ENCODE data around the gene RAVER1.

DNA sequence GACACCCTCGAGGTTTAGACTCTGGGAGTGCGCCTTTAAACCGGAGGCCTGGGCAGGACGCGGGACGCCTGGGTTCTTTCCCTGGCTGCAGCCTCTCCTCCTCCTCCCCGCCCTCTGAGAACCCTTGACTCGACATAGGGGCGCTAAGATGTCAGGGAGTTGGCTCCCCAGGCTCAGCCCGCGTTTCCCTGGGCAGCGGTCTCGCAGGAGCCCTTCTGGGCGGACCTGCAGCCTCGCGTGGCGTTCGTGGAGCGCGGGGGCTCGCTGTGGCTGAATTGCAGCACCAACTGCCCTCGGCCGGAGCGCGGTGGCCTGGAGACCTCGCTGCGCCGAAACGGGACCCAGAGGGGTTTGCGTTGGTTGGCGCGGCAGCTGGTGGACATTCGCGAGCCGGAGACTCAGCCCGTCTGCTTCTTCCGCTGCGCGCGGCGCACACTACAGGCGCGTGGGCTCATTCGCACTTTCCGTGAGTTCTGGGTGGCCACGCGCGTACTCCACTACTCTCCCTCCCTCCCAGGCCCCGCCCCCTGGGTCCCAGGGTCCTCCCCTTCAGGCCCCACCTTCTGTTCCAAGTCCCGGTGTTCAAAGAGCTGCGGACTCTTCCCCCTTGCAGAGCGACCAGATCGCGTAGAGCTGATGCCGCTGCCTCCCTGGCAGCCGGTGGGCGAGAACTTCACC is 42.3 kb downstream of the RAVER1 start:
- TF ChIP-seq TAF1 (IDR thresholded peaks at IDR 0.05; ENCODE audit: low read depth, low read length) (no peak), POLR2A (IDR thresholded peaks at IDR 0.05; ENCODE audit: low read depth, low read length) (no peak), POLR2AphosphoS5 (IDR thresholded peaks at IDR 0.05; ENCODE audit: low read depth, low read length) (no peak), SPI1 (IDR thresholded peaks at IDR 0.05; ENCODE audit: low read depth, low read length) (no peak), PAX5 (IDR thresholded peaks at IDR 0.05; ENCODE audit: insufficient read depth, low read length, severe bottlenecking) (no peak)
